ENCODE measurements around the gene RGS6.

The RGS6 gene

GRCh38 chr14:72416081-72416849, 484.0 kb downstream of the RGS6 start:
- Histone ChIP-seq H3K27ac (no peak overlapping the region), H3K4me3 (ENCODE audit: low read depth in 1 of 2, low read length in 1 of 2) (no peak overlapping the region), H3K27me3 (no peaks in the 10 kb centered on the region), H3K9me3 (no peaks in the 10 kb centered on the region), H3K4me1 (ENCODE audit: control insufficient read depth in 1 of 2, insufficient read depth in 1 of 2, low read depth in 1 of 2, low read length in 1 of 2) (no peaks in the 10 kb centered on the region), H3K36me3 (no peaks in the 10 kb centered on the region)
- TF ChIP-seq CTCF (IDR thresholded peaks at IDR 0.05): no peak

GRCh38 chr14:72416892-72417291, 484.7 kb downstream of the RGS6 start:
- no peaks in the 10 kb centered on the region for H3K9me3 ChIP-seq
- H3K4me3 ChIP-seq (ENCODE audit: low read depth in 1 of 2, low read length in 1 of 2): no peak overlapping the region
- H3K27ac ChIP-seq: no peak overlapping the region
- no peaks in the 10 kb centered on the region for H3K27me3 ChIP-seq
- H3K4me1 ChIP-seq (ENCODE audit: control insufficient read depth in 1 of 2, insufficient read depth in 1 of 2, low read depth in 1 of 2, low read length in 1 of 2): no peaks in the 10 kb centered on the region
- H3K36me3 ChIP-seq: no peaks in the 10 kb centered on the region
- TF ChIP-seq CTCF (IDR thresholded peaks at IDR 0.05): no peak

GRCh38 chr14:72418806-72419205, 486.6 kb downstream of the RGS6 start:
- Histone ChIP-seq H3K27ac (no peak overlapping the region), H3K36me3 (no peaks in the 10 kb centered on the region), H3K4me1 (ENCODE audit: control insufficient read depth in 1 of 2, insufficient read depth in 1 of 2, low read depth in 1 of 2, low read length in 1 of 2) (no peaks in the 10 kb centered on the region), H3K27me3 (no peaks in the 10 kb centered on the region), H3K9me3 (no peaks in the 10 kb centered on the region), H3K4me3 (ENCODE audit: low read depth in 1 of 2, low read length in 1 of 2) (no peak overlapping the region)
- no peak for TF ChIP-seq CTCF (IDR thresholded peaks at IDR 0.05)

- Histone ChIP-seq H3K9me3 (no peaks in the 10 kb centered on the region), H3K27ac (no peak overlapping the region), H3K4me3 (ENCODE audit: low read depth in 1 of 2, low read length in 1 of 2) (no peak overlapping the region), H3K4me1 (ENCODE audit: control insufficient read depth in 1 of 2, insufficient read depth in 1 of 2, low read depth in 1 of 2, low read length in 1 of 2) (no peaks in the 10 kb centered on the region), H3K36me3 (no peaks in the 10 kb centered on the region), H3K27me3 (no peaks in the 10 kb centered on the region)
- no peak for TF ChIP-seq CTCF (IDR thresholded peaks at IDR 0.05)
Measured at GRCh38 chr14:72419226-72419775, 487.1 kb downstream of the RGS6 start.

- H3K4me1 ChIP-seq (ENCODE audit: control insufficient read depth in 1 of 2, insufficient read depth in 1 of 2, low read depth in 1 of 2, low read length in 1 of 2): no peaks in the 10 kb centered on the region
- no peak overlapping the region for H3K27ac ChIP-seq
- no peaks in the 10 kb centered on the region for H3K36me3 ChIP-seq
- TF ChIP-seq CTCF (IDR thresholded peaks at IDR 0.05): peak; percentile 23
- no peak overlapping the region for H3K4me3 ChIP-seq (ENCODE audit: low read depth in 1 of 2, low read length in 1 of 2)
- H3K9me3 ChIP-seq: no peaks in the 10 kb centered on the region
- no peaks in the 10 kb centered on the region for H3K27me3 ChIP-seq
Measured at GRCh38 chr14:72420749-72421474, 488.7 kb downstream of the RGS6 start.

Measured in neutrophil (primary cell).